HuH-7.5 (cell line): Measurements from ENCODE around the gene RGS12.

Source experiments
- DNase-seq: peaks from one replicate; pipeline ENCODE4 v3.0.0; 2011; ENCODE audit warnings: low spot score

The RGS12 gene

DNA sequence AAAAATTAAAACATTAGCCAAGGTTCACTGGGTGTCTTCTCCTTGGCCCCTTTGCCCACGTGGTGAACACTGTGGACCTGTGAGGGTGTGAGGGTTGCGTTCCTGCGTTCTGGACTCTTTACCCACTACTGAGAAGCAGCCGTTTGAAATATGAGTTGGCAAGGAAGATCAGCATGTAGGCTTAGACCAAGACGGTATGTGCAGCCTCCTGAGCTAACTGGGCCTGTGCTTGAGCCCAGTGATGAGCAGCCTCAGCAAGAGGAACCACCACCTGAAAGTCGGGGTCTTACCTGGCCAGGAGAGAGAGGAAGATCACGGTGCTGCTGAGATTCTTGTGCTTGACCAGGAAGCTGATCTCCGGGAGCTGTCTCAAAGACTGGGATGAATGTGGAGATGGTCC lies 19.5 kb downstream of the RGS12 start:
- no peak for DNase-seq

DNA sequence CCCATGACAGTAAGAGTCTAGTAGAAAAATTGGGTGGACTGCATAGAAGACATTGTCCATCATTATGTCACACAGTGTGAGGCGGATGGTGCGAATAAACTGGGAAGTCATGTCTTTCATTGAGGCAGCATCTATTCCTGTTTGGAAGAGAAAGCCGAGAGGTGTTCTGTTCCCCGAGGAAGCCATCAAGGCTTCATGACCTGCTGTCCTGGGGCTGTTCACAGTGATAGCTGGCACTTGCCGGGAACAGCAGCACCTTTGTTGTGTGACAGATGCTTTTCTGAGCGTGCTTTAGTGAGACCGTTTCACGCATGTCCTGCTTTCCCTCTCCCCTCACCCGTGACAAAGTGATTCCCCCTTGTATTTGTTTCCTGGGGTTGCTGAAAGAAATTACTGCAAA lies 20.3 kb downstream of the RGS12 start:
- no peak for DNase-seq

DNA sequence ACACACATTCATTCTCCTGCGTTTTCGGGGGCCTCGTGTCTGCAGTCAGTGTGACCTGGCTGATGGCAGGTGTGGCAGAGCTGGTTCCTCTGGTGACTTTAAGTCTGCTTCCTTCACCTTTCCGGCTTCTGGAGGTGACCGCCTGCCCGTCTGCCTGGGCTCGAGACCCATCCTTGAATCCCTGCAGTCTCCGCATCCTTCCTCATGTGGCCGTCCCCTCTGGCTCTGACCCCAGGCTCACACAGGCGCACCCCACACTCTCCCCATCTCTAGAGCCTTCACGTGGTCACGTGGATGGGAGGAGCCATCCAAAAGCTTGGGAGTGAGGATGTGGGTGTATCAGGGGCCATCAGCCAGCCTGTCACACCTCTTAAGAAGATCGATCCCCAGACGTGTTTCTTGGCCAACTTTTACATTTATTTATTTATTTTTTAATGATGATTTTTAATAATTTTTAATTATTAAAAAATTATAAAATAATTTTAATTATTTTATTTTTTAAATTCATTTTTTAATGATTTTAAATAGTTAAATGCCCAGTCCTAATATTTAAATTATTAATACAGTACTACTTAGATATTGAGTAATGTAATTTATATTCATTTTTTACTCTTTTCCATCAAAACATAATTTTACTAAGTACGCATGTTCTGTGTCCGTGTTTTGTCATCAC lies 20.9 kb downstream of the RGS12 start:
- no peak for DNase-seq

DNA sequence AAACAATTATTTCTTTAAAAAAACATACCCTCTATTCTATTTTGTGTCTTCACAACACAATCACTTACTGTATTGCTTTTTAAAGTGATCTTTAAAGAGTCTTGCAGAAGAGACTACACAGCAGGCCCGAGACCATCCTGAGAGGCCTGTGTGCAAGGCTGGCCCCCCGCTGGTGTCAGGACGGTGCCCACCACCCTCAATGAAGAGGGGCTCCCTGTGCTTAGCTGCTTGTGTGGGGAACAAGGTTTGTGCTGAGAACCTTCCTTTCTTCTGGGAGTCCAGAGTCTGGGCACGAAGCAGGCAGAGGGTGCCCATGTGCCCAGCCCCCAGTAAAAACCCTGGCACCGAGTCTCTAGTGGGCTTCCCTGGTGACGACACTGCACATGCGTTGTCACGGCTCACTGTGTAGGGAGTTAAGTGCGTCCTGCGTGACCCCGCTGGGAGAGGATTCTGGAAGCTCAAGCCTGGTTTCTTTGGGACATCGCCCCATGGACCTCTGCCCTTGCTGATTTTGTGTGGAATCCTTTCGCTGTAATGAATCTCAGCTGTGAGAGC lies 22.0 kb downstream of the RGS12 start:
- no peak for DNase-seq

DNA sequence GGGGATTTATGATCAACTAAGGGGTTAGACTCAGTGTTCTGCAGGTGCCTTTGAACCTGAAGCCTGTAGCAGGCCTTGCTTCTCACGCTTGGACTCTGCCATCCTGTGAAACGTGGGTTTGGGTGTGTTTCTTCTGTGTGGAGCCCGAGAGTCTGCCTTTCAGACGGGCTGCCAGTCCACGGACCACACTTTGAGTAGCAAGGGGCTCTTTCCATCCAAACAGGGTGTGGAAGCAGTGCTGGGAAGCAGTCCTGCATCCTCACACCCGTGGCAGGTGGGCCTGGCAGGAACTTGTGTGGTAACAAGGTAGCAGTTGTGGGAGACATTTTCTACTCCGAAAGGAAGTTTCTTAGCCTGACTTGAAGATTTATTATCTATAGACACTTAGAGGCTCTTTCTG lies 22.7 kb downstream of the RGS12 start:
- DNase-seq = no peak

DNA sequence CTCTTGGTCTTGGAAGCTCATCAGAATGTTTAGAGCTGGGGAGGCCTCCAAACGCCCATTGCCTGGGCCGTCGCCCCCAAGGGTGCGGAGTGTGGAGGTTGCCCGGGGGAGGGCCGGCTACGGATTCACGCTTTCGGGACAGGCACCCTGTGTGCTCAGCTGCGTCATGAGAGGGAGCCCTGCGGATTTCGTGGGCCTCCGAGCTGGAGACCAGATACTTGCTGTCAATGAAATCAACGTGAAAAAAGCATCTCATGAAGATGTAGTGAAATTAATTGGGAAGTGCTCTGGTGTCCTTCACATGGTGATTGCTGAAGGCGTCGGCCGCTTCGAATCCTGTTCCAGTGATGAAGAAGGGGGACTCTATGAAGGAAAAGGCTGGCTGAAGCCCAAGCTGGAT lies 23.3 kb downstream of the RGS12 start:
- no peak for DNase-seq

DNA sequence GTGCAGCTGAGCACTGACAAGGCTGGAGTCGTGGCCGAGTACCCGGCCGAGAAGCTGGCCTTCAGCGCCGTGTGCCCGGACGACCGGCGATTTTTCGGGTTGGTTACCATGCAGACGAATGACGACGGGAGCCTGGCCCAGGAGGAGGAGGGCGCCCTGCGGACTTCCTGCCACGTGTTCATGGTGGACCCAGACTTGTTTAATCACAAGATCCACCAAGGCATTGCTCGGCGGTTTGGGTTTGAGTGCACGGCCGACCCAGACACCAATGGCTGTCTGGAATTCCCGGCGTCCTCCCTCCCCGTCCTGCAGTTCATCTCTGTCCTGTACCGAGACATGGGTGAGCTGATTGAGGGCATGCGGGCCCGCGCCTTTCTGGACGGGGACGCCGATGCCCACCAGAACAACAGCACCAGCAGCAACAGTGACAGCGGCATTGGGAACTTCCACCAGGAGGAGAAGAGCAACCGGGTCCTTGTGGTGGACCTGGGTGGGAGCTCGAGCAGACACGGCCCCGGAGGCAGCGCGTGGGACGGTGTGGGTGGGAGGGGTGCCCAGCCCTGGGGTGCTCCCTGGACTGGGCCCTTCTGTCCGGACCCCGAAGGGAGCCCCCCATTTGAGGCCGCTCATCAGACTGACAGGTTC lies 24.3 kb downstream of the RGS12 start:
- DNase-seq = no peak

DNA sequence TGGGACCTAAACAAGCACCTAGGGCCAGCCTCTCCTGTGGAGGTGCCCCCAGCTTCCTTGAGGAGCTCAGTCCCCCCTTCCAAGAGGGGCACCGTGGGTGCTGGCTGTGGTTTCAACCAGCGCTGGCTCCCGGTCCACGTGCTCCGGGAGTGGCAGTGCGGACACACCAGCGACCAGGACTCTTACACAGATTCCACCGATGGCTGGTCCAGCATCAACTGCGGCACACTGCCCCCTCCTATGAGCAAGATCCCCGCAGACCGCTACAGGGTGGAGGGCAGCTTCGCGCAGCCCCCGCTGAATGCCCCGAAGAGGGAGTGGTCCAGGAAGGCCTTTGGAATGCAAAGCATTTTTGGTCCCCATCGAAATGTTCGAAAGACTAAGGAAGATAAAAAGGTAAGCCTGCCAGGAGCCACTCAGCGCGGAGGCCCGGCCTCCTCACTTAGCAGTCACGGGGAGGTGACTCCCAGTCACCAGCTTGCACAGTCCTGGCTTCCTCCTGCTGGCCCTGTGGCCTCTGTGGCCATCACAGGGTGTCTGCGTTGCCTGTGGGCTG lies 24.9 kb downstream of the RGS12 start:
- no peak for DNase-seq

DNA sequence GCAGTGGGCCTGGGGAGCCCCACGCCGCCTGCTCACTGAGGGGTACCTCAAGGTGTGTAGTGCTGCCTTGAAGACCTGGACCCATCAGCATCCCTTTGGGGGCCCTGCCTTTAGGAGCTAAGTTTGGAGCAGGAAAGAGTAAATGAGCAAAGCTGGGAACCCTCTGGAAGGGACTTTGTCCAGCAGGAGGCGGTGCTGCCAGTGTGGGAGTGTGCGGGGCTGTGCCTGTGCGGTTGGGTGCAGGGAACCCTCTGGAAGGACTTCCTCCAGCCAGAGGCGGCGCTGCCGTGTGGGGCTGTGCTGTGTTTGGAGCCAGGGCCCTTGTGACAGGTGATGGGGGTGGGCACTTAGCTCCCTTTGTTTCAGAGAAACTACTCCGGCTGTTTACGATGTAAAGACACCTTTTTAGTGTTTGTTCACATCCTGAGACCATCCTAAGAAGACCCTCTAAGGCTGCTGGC lies 25.8 kb downstream of the RGS12 start:
- no peak for DNase-seq

DNA sequence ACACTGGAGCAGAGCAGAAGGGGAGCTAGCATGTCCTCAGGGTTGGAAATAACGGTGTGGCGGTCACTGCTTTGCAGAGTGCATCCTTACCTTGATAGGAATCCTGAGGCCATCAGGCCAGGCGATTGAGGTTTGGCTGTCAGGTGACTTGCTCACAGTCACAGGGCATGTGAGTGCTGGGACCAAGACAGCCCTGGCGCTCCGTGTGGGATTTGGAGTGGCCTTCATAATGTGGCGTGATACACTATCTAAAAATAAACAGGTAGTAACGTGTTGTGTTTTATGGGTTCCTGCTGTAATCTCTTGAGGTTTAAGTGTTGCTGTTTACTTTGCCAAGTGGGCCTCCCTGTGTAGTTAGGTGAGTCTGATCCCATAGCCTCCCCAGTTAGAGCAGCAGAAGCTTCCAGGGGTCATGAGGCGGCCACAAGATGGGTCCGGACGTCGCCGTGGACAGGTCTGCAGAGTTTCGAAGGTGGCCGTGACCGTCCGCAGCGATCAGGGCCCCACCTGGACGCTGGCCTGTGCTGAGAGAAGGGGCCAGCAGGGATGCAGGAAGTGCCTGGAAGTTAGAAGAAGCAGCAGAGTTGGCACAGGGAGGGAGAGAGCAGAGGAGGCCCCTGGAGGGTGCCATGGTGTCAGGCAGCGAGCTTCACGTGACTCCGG lies 27.7 kb downstream of the RGS12 start:
- no peak for DNase-seq

DNA sequence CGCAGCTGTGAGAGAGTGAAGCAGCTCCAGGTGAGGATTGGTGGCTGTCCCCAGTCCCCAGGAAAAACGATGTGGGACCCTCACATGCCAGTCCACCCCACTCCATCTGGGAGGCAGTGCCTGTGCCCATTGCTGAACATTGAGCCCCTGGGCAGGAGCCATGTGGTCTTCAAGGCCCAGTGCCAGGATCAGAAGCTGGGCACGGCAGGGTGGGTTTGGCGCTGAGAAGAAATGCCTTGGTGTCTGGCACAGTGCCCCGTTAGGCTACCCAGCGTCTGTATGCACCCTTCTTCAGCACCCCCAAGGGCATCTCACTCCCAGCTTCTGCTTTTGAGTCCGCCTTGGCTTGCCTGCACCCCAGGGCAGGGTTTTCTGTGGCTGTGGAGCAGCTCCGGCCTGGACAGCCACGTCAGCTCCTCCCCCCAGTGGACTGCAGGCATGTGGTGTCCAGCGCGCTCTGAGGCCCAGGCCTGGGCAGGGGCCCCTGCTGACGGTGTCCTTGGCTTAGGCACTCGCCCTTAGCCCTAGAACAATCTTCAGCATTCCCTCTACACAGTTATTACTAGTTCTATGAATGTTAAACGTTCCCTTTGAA lies 28.6 kb downstream of the RGS12 start:
- no peak for DNase-seq

DNA sequence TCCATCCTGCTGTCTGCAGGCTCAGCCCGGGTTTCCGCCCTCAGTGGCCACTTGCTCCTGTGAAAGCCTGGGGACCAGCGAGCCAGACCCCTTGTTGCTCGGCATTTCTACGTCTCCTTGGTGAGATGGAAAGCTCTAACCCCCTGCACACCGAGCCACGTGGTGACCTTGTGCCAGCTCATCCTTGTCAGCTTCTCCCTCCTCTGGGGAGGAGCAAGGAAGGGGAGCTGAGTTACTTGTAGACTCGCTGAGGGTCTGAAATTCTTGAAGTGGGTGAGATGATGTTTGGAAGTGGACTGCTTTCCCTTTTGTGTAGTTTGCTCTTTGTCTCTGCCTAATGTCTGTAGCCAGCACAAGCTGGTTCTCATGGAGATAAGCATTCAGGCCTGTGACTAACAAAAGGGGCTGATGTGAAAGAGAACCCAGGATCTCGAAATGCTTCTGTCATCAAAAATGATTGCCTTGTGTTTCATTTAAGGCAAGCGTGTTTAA lies 29.3 kb downstream of the RGS12 start:
- no peak for DNase-seq

DNA sequence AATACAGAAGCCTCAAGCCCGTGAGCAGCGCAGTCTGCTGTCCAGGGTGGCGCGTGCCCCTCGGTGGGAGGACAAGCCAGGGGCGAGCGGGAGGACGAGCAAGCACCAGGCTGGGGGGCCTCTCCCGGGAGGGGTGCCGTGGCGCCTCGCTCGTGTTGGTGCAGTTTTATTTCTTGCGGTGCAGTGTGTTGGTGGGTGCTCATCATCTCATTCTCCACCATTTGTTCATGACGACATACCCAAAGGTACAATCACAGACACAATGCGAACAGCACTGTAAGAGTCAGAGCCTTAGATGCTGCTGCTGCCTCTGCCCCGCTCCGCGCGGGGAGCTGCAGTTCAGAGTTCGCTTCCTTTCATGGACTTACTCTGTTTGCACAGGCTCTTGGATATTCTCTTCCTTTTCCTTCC lies 30.3 kb downstream of the RGS12 start:
- DNase-seq = no peak

DNA sequence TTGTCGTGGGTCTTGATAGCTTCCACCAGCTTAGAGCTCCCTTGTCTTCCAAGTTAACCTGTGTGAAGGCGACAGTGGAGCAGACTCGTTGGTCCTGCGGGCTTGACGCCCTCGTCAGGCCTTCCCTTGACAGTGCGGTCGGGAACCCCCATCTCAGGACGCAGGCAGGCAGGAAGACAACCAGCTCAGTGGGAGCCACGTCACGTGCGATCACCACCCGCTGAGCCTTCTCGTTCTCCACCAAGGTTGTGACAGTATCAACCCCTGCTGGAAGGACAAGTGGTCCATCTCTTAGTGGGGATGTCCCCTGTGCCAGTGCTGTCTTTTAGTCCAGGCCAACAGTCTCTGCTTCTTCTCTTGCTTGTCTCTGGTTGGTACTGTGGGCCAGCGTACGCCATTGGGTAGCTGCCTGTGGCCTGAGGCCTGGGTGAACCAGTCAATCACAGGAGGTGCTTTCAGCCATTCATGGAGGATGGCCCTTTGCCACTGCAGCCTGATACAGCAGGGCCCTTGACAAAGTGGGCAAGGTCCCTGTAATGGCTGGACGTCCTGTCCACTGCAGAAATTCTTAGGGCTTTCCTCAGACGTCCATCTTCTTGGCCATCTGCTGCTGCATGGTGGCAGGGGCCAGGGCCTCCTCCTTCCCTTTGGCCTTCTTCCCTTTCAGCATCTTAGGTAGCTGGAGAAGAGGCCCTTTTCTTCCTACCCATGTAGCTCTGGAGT lies 31.4 kb downstream of the RGS12 start:
- no peak for DNase-seq

DNA sequence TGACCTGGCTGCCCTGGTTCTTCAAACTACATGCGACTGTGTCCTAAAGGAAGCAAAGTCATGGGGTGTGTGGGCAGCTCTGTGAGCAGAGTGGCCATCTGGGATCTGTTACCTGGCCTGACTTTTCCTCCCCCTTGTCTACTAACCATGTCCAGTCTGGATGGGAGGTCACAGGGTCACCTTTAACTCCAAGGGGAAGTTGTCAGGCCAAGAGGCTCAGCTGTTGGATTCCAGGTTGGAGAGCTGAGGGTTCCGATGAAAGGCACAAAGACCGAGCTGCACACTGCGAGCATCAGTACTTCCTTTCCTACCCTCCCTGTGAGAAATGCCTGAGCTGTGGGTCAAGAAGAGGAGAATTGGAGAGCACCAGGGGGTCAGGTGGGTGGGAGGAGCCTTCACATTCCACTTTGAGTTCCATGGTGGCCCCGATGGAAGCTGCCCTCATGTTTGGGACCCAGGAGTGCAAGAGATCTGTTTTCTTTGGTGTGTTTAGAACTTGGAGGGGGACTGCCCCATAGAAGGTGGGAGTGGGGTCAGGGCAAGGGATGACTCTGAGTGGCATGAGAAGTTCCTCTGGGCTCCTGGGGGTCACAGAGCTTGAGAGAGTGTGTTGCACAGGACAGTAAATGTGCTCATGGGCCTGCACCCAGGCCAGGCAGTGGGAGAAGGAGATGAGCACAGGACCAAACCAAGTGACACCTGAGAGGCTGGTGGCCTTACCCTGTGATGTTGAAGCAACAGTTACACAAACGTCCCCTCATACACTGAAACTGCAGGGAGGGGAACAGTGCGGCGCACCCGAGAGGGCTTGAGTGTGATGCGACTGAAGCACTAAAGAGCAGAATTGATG lies 36.2 kb downstream of the RGS12 start:
- DNase-seq = no peak

DNA sequence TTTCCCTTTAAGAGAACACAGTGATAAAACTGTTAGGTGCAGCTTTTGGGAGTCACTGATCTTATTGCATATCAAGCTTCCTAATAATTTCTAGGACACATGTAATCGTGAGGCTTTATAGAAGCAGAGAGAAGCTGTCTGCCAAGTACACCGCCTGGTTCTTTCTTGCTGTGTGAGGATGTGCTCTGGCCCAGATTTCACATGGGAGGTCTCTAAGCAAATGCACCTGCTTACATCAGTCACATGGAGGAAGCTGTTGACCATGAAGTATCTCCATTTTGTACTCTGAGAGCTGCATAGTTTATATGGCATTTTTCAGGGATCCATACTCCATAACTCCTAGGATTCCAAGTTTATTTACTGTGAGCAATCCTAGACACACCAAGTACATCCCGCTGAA lies 37.1 kb downstream of the RGS12 start:
- DNase-seq = no peak

DNA sequence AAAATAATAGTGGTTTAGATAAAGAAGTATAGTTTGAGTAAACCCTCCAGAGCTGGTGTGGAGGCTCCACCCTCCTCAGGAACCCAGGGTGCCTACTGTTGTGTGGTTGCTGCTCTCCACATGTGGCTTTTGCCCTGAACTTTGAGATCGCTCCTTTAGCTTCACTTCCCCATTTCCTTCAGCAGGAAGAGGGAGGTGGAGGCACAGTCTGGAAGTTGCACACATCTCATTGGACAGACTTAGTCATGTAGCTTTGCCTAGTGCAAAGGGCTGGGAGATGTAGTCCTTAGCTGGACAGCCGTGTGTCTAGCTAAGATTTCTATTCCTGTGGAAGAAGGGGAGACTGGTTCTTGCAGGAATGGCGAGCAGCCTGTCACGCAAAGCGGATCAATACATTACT lies 37.9 kb downstream of the RGS12 start:
- no peak for DNase-seq

DNA sequence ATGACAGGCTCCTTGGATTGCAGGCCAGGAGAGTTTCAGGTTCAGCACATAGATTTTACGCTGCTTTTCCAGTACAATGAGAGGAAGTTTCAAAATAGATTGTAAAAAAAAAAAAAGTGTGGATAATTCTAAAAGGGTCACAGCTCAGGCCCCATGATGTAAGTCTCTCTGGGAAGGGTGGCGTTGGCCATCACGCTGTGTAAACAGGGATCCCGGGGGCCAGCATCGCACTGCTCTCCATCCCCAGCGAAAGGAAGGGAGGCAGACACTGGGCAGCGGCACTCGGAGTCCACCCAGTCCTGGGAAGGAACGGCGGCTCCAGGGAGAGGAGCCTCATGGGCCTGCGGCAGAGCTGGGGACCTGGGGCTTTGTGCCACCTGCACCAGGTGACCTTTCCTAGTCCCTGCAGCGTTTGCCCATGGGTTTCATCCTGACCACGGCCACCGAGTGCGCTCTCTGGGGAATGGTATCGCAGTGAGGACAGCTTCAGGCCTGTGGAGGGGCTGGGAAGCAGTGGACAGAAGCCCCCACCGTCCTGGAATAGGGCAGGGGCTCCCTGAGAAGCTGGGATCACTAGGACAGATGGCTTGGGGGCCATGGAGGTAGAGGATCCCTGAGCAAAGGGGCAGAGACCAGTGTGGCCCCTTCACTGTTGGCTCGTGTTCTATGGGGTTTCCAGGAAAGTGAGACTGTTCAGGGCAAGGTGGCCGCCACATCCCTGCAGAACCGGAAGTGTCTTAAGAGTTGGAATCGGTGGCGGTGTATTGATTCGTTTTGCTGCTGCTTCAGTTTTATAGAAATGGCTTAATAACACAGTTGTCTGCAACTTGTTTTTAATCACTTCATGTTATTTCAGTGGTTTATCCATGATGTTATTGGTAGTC lies 38.9 kb downstream of the RGS12 start:
- no peak for DNase-seq

DNA sequence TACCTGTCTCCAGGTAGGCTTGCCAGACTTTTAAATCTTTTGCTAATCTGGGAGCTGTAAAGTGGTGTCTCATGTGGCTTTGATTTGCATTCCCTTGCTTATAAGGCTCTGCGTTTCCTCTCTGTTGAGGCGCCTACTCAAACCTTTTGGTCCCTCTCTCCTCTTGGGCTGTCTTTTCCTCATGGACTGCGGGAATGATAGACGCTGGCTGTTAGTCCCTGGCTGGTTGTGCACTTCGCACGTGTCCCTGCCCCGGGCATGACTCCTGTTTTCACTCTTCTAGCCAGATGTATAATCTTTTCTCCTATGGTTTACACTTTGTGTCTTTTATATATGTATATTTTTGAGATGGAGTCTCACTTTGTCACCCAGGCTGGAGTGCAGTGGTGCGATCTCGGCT lies 39.7 kb downstream of the RGS12 start:
- no peak for DNase-seq

DNA sequence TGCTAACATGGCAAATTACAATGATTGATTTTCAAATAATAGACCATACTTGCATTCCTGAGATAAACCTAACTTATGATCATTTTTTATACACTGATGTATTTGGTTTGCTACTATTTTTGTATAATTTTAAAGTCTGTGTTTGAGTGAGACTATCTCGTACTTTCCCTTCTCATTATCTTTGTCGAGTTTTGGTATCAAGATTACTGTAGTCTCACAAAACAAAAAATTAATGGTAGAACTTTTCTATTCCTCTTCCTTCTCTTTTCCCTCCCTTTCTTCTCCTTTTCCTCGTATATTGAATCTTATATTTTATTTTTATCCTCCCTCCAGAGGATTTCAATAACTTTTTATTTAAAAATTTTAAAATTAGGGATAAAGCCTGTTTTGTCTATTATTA lies 41.5 kb downstream of the RGS12 start:
- no peak for DNase-seq
